Epithelial cell of proximal tubule (primary cell): Measurements from ENCODE around the gene MESD. TPM values are rescaled to one million over a fixed set of nuclear protein-coding genes. Genes with fewer than 3 reads are reported as not detected.

Experiments used
- DNase-seq: peaks from one replicate; pipeline ENCODE4 v3.0.0-alpha.2; 2011; ENCODE audit warnings: low read depth
- H3K4me3 ChIP-seq: 2 replicates; pipeline ENCODE4 v1.5.1; 2011; ENCODE audit warnings: low read depth, mild to moderate bottlenecking, low read length
- total RNA-seq: library from RNA; depleted of rRNA; stranded (reverse); fragments of >200 nt; gene quantifications from 2 replicates; pipeline ENCODE4 v1.2.3, GENCODE V29; 2015
- TF ChIP-seq, protein P1 (sequence below): conservative IDR thresholded peaks from 2 replicates; pipeline ENCODE4 v1.5.1; 2012; ENCODE audit warnings: low read depth, mild to moderate bottlenecking, low read length

Gene MESD
- total RNA-seq, 1 donor from 2014 or later = 27.0 TPM

DNA sequence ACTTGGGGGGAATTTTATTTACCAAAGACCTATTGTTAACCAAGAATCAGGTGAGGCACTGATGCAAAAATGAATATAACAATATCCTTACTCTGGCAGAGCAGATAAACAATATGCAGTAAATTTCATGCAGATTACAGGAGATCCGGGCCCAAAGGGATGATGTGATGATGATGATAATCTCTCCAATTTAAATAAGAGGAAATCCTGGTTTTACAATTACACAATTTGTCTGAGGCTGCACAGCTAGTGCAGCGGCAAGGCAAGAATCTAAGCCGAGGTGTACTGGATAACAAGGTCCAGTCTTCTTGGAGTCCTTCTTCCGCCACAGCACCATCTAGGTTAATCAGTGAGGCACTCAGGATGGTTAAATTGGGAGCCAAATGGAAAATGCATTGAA is 2.4 kb upstream of the MESD start:
- no peak for DNase-seq
- H3K4me3 ChIP-seq = no peak overlapping the region
- TF ChIP-seq, protein P1, sequence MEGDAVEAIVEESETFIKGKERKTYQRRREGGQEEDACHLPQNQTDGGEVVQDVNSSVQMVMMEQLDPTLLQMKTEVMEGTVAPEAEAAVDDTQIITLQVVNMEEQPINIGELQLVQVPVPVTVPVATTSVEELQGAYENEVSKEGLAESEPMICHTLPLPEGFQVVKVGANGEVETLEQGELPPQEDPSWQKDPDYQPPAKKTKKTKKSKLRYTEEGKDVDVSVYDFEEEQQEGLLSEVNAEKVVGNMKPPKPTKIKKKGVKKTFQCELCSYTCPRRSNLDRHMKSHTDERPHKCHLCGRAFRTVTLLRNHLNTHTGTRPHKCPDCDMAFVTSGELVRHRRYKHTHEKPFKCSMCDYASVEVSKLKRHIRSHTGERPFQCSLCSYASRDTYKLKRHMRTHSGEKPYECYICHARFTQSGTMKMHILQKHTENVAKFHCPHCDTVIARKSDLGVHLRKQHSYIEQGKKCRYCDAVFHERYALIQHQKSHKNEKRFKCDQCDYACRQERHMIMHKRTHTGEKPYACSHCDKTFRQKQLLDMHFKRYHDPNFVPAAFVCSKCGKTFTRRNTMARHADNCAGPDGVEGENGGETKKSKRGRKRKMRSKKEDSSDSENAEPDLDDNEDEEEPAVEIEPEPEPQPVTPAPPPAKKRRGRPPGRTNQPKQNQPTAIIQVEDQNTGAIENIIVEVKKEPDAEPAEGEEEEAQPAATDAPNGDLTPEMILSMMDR = no peak

DNA sequence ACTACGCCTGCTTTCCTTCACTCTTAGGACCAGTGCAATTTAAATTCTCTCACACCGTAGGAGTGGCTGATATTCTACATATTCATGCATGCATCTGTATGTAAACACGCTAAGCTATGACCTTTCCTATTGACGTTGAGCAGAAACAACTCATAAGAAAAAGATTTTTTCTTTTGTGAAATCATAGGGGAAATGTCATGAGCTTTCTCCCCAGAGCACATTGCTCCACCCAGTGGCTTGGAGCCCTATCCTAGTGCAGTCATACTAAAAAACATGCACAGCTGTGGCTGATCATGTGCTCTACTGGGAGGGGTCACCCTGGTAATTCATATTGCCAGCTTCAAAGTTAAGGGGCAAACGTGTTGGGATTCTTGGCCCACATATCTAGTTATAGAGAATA is 1.8 kb upstream of the MESD start:
- no peak for DNase-seq
- no peak overlapping the region for H3K4me3 ChIP-seq
- TF ChIP-seq, protein P1 = no peak

DNA sequence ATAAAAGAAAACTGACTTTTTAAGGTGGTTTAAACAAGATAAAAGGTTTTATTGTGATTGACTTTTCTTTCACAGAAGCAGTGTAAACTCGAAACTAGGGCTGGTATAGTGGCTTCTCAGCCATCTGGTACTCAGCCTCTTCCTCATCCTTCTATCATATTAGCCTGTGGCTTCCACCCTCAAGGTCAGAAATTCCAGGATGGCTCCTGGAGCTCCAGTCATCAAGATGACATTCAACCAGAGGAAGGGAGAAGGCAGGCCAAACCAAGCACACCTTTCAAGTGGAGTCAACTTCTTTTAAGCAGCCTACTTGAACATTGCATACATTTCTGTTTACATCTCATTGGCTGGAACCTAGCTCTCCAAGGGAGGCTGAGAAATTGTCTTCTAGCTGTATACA is 1.3 kb upstream of the MESD start:
- DNase-seq = no peak
- TF ChIP-seq, protein P1 = no peak
- H3K4me3 ChIP-seq = no peak overlapping the region

DNA sequence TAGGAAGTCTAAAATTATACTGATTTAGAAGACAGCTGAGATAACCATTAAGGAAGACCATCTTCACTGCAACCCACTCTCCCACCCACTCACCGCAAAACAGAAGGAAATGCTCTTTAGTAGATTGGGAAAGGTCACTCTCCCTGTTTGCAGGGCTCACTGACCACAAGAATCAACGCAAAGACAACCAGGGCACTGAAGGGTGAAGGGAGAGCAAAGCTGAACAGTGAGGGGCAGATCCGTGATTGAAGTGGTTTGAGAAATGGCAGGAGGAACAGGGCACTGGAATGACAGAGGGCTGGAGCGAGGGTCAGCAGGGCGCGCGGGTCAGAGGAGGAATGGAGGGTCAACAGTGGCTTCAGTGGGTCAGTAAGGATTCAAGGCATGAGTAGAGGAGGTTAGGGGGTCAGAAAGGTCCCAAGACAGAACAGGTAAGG is 520 bp downstream of the MESD start:
- TF ChIP-seq, protein P1 = no peak
- no peak for DNase-seq
- peak overlapping the region; percentile 93 for H3K4me3 ChIP-seq

DNA sequence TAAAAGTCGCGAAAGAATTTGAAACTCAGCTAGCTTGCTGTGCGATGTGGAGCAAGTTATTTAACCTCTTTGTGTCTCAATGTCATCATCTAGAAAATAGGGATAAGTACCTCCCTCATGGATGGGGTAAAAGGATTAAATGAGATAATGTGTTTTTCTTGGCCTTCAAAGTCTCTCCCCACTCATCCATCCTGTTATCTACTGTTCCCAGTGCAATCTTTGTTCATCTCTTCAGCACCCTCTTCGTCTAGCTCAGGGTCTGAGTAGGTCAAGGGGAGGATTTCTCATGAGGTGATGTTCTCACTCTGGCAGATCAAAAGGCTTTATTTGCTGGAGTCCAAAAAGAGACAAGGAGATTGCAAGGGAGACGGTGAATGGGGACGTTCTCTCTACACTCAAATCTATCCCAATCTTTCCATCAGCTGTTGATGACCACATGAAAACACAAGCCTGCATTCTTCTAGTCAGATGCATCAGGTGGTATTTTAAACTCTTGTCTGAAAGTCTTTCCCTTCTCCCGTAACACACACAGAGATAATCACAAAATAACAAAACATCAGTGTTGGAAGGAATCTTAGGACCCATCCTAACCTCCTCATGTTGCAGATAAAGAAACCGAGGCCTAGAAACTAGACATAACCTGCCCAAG is 1.3 kb downstream of the MESD start:
- TF ChIP-seq, protein P1 = no peak
- DNase-seq = no peak
- H3K4me3 ChIP-seq = peak overlapping the region; percentile 93

DNA sequence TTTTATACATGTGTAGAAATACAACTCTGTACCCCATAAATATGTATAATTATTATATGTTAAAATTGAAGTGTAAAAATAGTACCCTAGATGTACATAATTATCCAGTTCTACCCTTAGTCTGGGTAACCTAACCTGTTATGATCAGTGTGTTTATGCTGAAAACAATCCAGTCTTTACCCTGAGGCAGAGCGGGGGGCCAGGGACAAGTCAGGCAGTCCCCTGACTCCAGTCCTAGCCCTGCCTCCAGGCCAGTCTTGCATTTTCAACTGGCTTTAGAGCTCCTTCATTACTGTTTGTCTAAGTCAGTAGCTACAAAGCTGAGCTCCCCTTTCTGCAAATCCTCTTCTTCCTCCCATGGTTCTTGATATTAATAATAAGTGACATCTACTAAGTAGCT is 3.1 kb downstream of the MESD start:
- H3K4me3 ChIP-seq = no peak overlapping the region
- TF ChIP-seq, protein P1 = no peak
- DNase-seq = no peak

DNA sequence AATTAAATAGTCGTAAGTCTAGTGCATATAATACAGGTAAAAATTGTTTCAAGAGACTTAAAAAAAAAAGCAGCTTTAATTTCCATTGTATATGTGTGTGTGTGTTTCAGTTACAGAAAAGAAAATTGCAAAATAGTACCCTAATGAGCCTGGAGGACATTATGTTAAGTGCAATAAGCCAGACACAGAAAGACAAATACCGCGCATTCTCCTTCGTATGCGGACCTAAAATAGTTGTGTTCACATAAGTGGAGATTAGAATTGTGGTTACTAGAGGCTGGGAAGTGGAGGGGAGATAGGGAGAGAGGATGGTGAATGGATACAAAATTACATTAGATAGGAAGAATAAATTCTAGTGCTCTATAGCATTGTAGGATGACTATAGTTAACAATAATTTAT is 3.6 kb downstream of the MESD start:
- DNase-seq = no peak
- H3K4me3 ChIP-seq = no peak overlapping the region
- TF ChIP-seq, protein P1 = no peak
